Upper lobe of left lung (tissue), 6 donors: Measurements from ENCODE around the gene CEP68. TPM values are rescaled to one million over a fixed set of nuclear protein-coding genes. Genes with fewer than 3 reads are reported as not detected.

ENCODE experiments used
- ATAC-seq, 2 donors: fragments of 200-7000 bp; cut with Tn5 transposase; one replicate each; pipeline ENCODE4 v1.9.1; 2022; ENCODE audit warnings: mild to moderate bottlenecking in 2 of 2, moderate library complexity in 2 of 2; ENCODE audit not compliant: low FRiP score in 2 of 2
- DNase-seq, 2 donors: peaks; one replicate each; pipeline ENCODE4 v3.0.0-alpha.2; 2019 to 2020
- H3K27ac ChIP-seq, 4 donors: fragments of 200-600 bp; sonication (generic); one replicate each; pipeline ENCODE4 v1.5.1; 2016 to 2019
- H3K27me3 ChIP-seq, 4 donors: fragments of 200-600 bp; sonication (generic); one replicate each; pipeline ENCODE4 v1.5.1; 2017 to 2019
- H3K36me3 ChIP-seq, 4 donors: fragments of 200-600 bp; sonication (generic); one replicate each; pipeline ENCODE4 v1.5.1; 2016 to 2019
- H3K4me1 ChIP-seq, 4 donors: fragments of 200-600 bp; sonication (generic); one replicate each; pipeline ENCODE4 v1.5.1; 2018 to 2019
- H3K4me3 ChIP-seq, 4 donors: fragments of 200-600 bp; sonication (generic); one replicate each; pipeline ENCODE4 v1.5.1; 2017 to 2019; ENCODE audit warnings: mild to moderate bottlenecking in 2 of 4, moderate library complexity in 1 of 4
- H3K9me3 ChIP-seq, 4 donors: fragments of 200-600 bp; sonication (generic); one replicate each; pipeline ENCODE4 v1.5.1; 2018 to 2019
- EP300 ChIP-seq, 4 donors: sonication (generic); formaldehyde crosslinking; IDR thresholded peaks; one replicate each; pipeline ENCODE4 v1.5.1; 2017; ENCODE audit warnings: antibody characterized with exemption in 4 of 4, control low read depth in 2 of 4
- POLR2A ChIP-seq, 4 donors: fragments of 450-650 bp; IDR thresholded peaks; one replicate each; pipeline ENCODE4 v1.5.1; 2016 to 2017; ENCODE audit warnings: antibody characterized with exemption in 4 of 4, mild to moderate bottlenecking in 2 of 4
- POLR2AphosphoS5 ChIP-seq, 2 donors: sonication (generic); formaldehyde crosslinking; IDR thresholded peaks; one replicate each; pipeline ENCODE4 v1.5.1; 2017; ENCODE audit warnings: antibody characterized with exemption in 2 of 2
- whole genome bisulfite sequencing, 2 donors: methylation state at CpG; one replicate each; pipeline ENCODE4 v1.1.5; 2017 to 2018; 5-methylcytosine and 5-hydroxymethylcytosine counted together
- total RNA-seq, 6 donors: library from RNA; depleted of rRNA in 4 of 6; stranded (reverse); fragments of >200 nt in 4 of 6; gene quantifications; one replicate each; pipeline versions ENCODE4 v1.1.0 to v1.2.1, GENCODE V29; 2016 to 2021
- TF ChIP-seq, protein P1 (sequence below), 6 experiments: fragments of 450-650 bp in 4 of 6; fragments of 200-600 bp in 2 of 6; sonication (generic) in 2 of 6; IDR thresholded peaks; one replicate each; pipeline ENCODE4 v1.5.1; 2016 to 2019; ENCODE audit warnings: antibody characterized with exemption in 6 of 6
- donor health status: DM: no; HTN: no; CAD: no; lungs with moderate emphysema.
- donor health status: DM: no; HTN: yes; CAD: no; lungs with severe emphysema.

The CEP68 gene
- total RNA-seq, 6 donors from 2014 or later: 9.4 to 24.1 (median 13.3) TPM

DNA sequence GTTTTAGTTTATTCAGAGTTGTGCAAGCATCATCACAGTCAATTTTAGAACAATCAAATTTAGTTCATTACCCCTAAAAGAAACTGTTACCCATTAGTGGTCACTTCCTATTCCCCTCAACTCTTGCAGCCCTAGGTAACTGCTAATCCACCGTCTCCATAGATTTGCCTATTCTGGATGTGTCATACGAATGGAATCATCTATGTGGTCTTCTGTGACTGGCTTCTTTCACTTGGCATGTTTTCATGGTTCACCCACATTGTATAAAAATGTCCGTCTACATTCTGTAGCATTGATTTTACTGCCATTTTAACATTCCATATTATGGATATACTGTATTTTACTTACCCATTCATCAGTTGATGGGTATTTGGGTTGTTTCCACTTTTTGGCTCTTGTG lies 5.3 kb upstream of the CEP68 start:
- DNase-seq (no peak), ATAC-seq (no peak)
- peaks cover 3 to 8% (median 5%) of the 10 kb centered on the region in 4 donors for H3K4me1 ChIP-seq
- H3K4me3 ChIP-seq: no peak overlapping the region
- H3K9me3 ChIP-seq: no peaks in the 10 kb centered on the region
- H3K27me3 ChIP-seq: no peaks in the 10 kb centered on the region
- WGBS, 2 donors: 91 to 99% methylated on average over 3 of the region's 3 CpGs
- H3K36me3 ChIP-seq: no peaks in the 10 kb centered on the region
- no peak for TF ChIP-seq POLR2AphosphoS5 (IDR thresholded peaks at IDR 0.05)
- TF ChIP-seq EP300 (IDR thresholded peaks at IDR 0.05): no peak
- TF ChIP-seq, protein P1, sequence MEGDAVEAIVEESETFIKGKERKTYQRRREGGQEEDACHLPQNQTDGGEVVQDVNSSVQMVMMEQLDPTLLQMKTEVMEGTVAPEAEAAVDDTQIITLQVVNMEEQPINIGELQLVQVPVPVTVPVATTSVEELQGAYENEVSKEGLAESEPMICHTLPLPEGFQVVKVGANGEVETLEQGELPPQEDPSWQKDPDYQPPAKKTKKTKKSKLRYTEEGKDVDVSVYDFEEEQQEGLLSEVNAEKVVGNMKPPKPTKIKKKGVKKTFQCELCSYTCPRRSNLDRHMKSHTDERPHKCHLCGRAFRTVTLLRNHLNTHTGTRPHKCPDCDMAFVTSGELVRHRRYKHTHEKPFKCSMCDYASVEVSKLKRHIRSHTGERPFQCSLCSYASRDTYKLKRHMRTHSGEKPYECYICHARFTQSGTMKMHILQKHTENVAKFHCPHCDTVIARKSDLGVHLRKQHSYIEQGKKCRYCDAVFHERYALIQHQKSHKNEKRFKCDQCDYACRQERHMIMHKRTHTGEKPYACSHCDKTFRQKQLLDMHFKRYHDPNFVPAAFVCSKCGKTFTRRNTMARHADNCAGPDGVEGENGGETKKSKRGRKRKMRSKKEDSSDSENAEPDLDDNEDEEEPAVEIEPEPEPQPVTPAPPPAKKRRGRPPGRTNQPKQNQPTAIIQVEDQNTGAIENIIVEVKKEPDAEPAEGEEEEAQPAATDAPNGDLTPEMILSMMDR (IDR thresholded peaks at IDR 0.05): no peak
- TF ChIP-seq POLR2A (IDR thresholded peaks at IDR 0.05): no peak
- H3K27ac ChIP-seq: no peak overlapping the region

DNA sequence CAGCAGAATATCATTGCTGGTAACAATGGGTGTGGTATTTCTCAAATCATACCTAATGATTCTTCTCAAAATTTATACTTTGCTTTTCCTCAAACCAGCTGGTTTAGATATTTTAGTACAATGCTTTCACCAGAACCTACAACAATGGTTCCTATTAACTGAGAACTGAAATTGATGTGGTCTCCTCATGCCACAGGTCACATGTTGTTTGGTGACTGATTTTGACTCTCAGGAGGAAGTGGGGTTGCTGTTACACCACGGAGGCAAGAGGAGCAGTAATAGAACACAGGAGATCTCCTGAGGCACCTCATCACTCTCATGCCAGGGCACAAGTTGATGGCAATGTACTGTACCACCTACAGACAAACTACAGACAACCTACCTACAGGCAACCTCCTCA lies 3.0 kb upstream of the CEP68 start:
- ATAC-seq: no peak
- 25 to 52% methylated on average over 1 of the region's 1 CpG for WGBS, 2 donors
- Histone ChIP-seq H3K27ac (no peak overlapping the region), H3K27me3 (no peaks in the 10 kb centered on the region), H3K9me3 (no peaks in the 10 kb centered on the region), H3K4me3 (no peak overlapping the region), H3K4me1 (peaks cover 9 to 21% (median 16%) of the 10 kb centered on the region in 4 donors), H3K36me3 (no peaks in the 10 kb centered on the region)
- DNase-seq: no peak
- TF ChIP-seq, protein P1 (IDR thresholded peaks at IDR 0.05): no peak
- peak in 1 of 2 donors; percentile 14 for TF ChIP-seq POLR2AphosphoS5 (IDR thresholded peaks at IDR 0.05)

DNA sequence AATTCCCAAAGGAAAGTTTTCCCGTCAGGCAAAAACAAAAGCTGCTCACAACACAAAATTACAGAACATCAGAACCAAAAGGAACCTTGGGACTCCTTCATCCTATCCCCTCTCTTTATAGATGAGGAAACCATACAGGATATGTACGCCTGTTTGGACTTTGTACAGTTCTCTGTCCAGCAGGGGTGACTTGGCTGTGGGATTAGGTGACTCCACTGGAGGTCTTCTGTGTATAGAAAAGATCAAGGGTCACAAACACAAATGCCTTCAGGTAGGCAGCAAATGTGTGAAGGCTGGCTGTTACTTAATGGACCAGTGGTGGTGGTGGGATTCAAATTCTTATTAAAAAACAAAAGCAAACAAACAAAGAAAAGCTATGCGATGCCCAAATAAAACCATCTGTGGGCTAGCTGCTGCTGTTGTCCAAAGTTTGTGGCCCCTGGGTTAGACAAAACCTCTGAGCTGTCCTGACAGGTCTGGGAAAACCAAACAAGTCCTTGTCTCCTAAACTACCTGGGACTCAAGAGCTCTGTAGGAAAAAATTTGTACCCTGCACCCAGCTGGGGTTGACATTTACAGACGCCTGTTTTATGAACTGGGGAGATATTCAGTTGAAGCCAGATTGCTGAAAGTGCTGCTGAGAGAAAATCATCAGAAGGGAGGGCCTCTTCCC lies 1.3 kb upstream of the CEP68 start:
- WGBS, 2 donors: 74 to 87% methylated on average over 4 of the region's 4 CpGs
- DNase-seq (no peak), ATAC-seq (no peak)
- no peaks in the 10 kb centered on the region for H3K9me3 ChIP-seq
- peaks cover 13 to 31% (median 24%) of the 10 kb centered on the region in 4 donors for H3K4me1 ChIP-seq
- TF ChIP-seq EP300 (IDR thresholded peaks at IDR 0.05): no peak
- no peak for TF ChIP-seq POLR2A (IDR thresholded peaks at IDR 0.05)
- TF ChIP-seq, protein P1 (IDR thresholded peaks at IDR 0.05): no peak
- no peak for TF ChIP-seq POLR2AphosphoS5 (IDR thresholded peaks at IDR 0.05)
- H3K36me3 ChIP-seq: no peaks in the 10 kb centered on the region
- H3K4me3 ChIP-seq: peak overlapping the region in 2 of 4 donors; percentile 90 to 91
- H3K27me3 ChIP-seq: no peaks in the 10 kb centered on the region
- H3K27ac ChIP-seq: peak overlapping the region in 1 of 4 donors; percentile 93

DNA sequence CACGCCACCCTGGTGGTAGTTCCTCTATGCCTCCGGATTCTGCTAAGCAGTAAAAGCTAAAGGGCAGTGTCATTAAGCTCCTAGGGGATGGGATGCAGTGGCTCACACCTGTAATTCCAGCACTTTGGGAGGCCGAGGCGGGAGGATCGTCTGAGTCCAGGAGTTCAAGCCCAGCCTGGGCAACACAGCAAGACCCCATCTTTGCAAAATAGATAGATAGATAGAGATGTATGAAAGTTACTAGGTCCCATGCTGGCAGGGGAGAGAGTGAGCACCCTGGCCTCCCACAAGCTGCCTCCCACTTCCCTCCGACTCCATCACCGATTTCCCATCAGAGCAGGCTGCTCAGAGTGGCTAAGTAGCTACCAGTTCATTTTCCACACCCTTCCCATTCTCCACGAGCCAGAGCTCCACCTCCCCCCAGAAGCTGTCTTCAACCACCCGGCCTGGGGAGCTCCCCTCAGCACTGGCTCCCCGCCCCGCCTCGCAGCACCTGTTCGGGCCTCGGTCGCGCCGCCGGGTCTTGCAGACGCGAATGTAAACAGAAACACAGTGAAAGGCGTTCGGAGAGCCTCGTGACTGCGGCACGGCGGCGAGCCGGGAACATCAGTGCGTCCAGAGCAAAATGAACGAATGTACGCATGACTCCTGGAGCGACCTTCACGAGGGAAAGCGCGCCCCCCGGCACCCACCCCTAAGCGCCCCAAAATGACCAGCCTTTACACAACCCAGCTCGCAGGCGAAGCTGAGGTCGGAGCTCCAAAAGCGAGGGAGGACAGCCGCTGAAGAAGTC lies 598 bp upstream of the CEP68 start:
- ATAC-seq (peak; percentile 46 to 60), DNase-seq (peak in 1 of 2 donors; percentile 93)
- Histone ChIP-seq H3K27ac (peak overlapping the region; percentile 43 to 93 (median 86)), H3K9me3 (no peaks in the 10 kb centered on the region), H3K4me1 (peaks cover 13 to 31% (median 24%) of the 10 kb centered on the region in 4 donors), H3K36me3 (no peaks in the 10 kb centered on the region), H3K27me3 (no peaks in the 10 kb centered on the region), H3K4me3 (peak overlapping the region; percentile 60 to 97 (median 90))
- WGBS, 2 donors: 14% methylated on average over 28 to 32 of the region's 42 CpGs
- TF ChIP-seq POLR2AphosphoS5 (IDR thresholded peaks at IDR 0.05) (no peak), EP300 (IDR thresholded peaks at IDR 0.05) (no peak), POLR2A (IDR thresholded peaks at IDR 0.05) (no peak)
- TF ChIP-seq, protein P1 (IDR thresholded peaks at IDR 0.05): no peak
